Measurements from ENCODE around the gene BNC2.

Gene BNC2

GRCh38 chr9:16715404-16715803 lies 155.1 kb downstream of the BNC2 start:
- DNase-seq (ENCODE audit: low spot score) = no peak

- DNase-seq (ENCODE audit: low spot score) = no peak
Measured at GRCh38 chr9:16712787-16713186, 157.7 kb downstream of the BNC2 start.

GRCh38 chr9:16710888-16711287 lies 159.6 kb downstream of the BNC2 start:
- no peak for DNase-seq (ENCODE audit: low spot score)

- DNase-seq (ENCODE audit: low spot score) = no peak
Measured at GRCh38 chr9:16709924-16710323, 160.5 kb downstream of the BNC2 start.

- no peak for DNase-seq (ENCODE audit: low spot score)
Measured at GRCh38 chr9:16708656-16709435, 161.6 kb downstream of the BNC2 start.

GRCh38 chr9:16705111-16705604 lies 165.3 kb downstream of the BNC2 start:
- no peak for DNase-seq (ENCODE audit: low spot score)

GRCh38 chr9:16704116-16705110 lies 166.1 kb downstream of the BNC2 start:
- DNase-seq (ENCODE audit: low spot score) = no peak

- no peak for DNase-seq (ENCODE audit: low spot score)
Measured at GRCh38 chr9:16701347-16701746, 169.1 kb downstream of the BNC2 start.

- DNase-seq (ENCODE audit: low spot score) = no peak
Measured at GRCh38 chr9:16693616-16694015, 176.9 kb downstream of the BNC2 start.

- DNase-seq (ENCODE audit: low spot score) = no peak
Measured at GRCh38 chr9:16690628-16691027, 179.8 kb downstream of the BNC2 start.

GRCh38 chr9:16690205-16690604 lies 180.3 kb downstream of the BNC2 start:
- DNase-seq (ENCODE audit: low spot score) = no peak

- no peak for DNase-seq (ENCODE audit: low spot score)
Measured at GRCh38 chr9:16689351-16689938, 181.0 kb downstream of the BNC2 start.

GRCh38 chr9:16688814-16689213 lies 181.7 kb downstream of the BNC2 start:
- no peak for DNase-seq (ENCODE audit: low spot score)

- no peak for DNase-seq (ENCODE audit: low spot score)
Measured at GRCh38 chr9:16687678-16688369, 182.6 kb downstream of the BNC2 start.

- no peak for DNase-seq (ENCODE audit: low spot score)
Measured at GRCh38 chr9:16683326-16683725, 187.1 kb downstream of the BNC2 start.

- no peak for DNase-seq (ENCODE audit: low spot score)
Measured at GRCh38 chr9:16682273-16682672, 188.2 kb downstream of the BNC2 start.

- DNase-seq (ENCODE audit: low spot score) = no peak
Measured at GRCh38 chr9:16681652-16681987, 188.8 kb downstream of the BNC2 start.

GRCh38 chr9:16680975-16681651 lies 189.4 kb downstream of the BNC2 start:
- DNase-seq (ENCODE audit: low spot score) = no peak

- DNase-seq (ENCODE audit: low spot score) = no peak
Measured at GRCh38 chr9:16680541-16680940, 189.9 kb downstream of the BNC2 start.

GRCh38 chr9:16679327-16679821 lies 191.1 kb downstream of the BNC2 start:
- no peak for DNase-seq (ENCODE audit: low spot score)

GRCh38 chr9:16676519-16676918 lies 194.0 kb downstream of the BNC2 start:
- no peak for DNase-seq (ENCODE audit: low spot score)

Data from hematopoietic multipotent progenitor cell treated with erythropoietin and hydrocortisone succinate and interleukin-3 and kit ligand, for 17 days (in vitro differentiated cells).